T-cell (primary cell): ENCODE measurements around the gene RAD51D. TPM values are rescaled to one million over a fixed set of nuclear protein-coding genes. Genes with fewer than 3 reads are reported as not detected.
"Not testable (repeated sequence)": the region's sequence is repeated elsewhere in the genome, so short reads cannot be mapped to it uniquely, and the experiment has no call there.

Experiments used
- ATAC-seq, 4 experiments: fragments of 200-7000 bp in 3 of 4; fragments of 150-1000 bp in 1 of 4; cut with Tn5 transposase; replicated peaks in 1 of 4; 1 replicate in 3 of 4; 2 replicates in 1 of 4; pipeline ENCODE4 v1.10.0; 2021; ENCODE audit warnings: moderate library complexity in 3 of 4, mild to moderate bottlenecking in 2 of 4, moderate number of reproducible peaks in 1 of 4
- CTCF ChIA-PET, 2 donors: fragments of 300-600 bp; sonication (Branson Sonifier 250); formaldehyde crosslinking; loops; one replicate each; lab custom pipeline; 2022; ENCODE audit warnings: antibody characterized with exemption in 2 of 2; lab: Charles Lee
- POLR2A ChIA-PET, 2 donors: fragments of 300-600 bp; sonication (Branson Sonifier 250); formaldehyde crosslinking; loops; one replicate each; lab custom pipeline; 2022; ENCODE audit warnings: antibody characterized with exemption in 2 of 2; lab: Charles Lee
- DNase-seq, 35 experiments: peaks; one replicate each; pipeline versions ENCODE4 v3.0.0 to v3.0.0-alpha.2; 2013 to 2023
- H3K27ac ChIP-seq: one replicate; pipeline ENCODE4 v1.5.1; 2013; ENCODE audit warnings: low read length
- H3K27me3 ChIP-seq, 2 experiments: replicated peaks in 1 of 2; 1 replicate in 1 of 2; 2 replicates in 1 of 2; pipeline versions ENCODE4 v1.6.1 to v1.7.0; 2013; ENCODE audit warnings: low read length in 1 of 2, mixed read lengths in 1 of 2; ENCODE audit not compliant: control insufficient read depth in 2 of 2, insufficient read depth in 2 of 2; ENCODE audit errors: extremely low read depth in 1 of 2
- H3K36me3 ChIP-seq, 2 donors: 1 replicate in 1 of 2; 2 replicates in 1 of 2; pipeline versions ENCODE4 v1.6.1 to v1.7.0; 2013; ENCODE audit warnings: low read length in 1 of 2; ENCODE audit not compliant: control insufficient read depth in 2 of 2, insufficient read depth in 1 of 2; ENCODE audit errors: extremely low read depth in 1 of 2
- H3K4me1 ChIP-seq, 2 experiments: 1 replicate in 1 of 2; 2 replicates in 1 of 2; pipeline versions ENCODE4 v1.6.1 to v1.7.0; 2013; ENCODE audit warnings: low read length in 2 of 2, mixed read lengths in 1 of 2; ENCODE audit not compliant: insufficient read depth in 2 of 2, control insufficient read depth in 1 of 2; ENCODE audit errors: extremely low read depth in 1 of 2
- H3K4me3 ChIP-seq, 2 donors: 1 replicate in 1 of 2; 2 replicates in 1 of 2; pipeline versions ENCODE4 v1.5.1 to v1.7.0; 2013; ENCODE audit warnings: mild to moderate bottlenecking in 2 of 2, low read length in 1 of 2, moderate library complexity in 1 of 2; ENCODE audit not compliant: control insufficient read depth in 1 of 2; ENCODE audit errors: extremely low read depth in 1 of 2
- H3K9me3 ChIP-seq: 2 replicates; pipeline ENCODE4 v1.7.0; 2013
- H3K27ac Mint-ChIP-seq, 2 donors: one replicate each; pipeline ENCODE4 v1.8.0; 2020 to 2021; ENCODE audit warnings: mild to moderate bottlenecking in 2 of 2, mixed read lengths in 2 of 2
- H3K27me3 Mint-ChIP-seq, 2 donors: one replicate each; pipeline ENCODE4 v1.8.0; 2021 to 2022; ENCODE audit warnings: mixed read lengths in 2 of 2
- H3K36me3 Mint-ChIP-seq: one replicate; pipeline ENCODE4 v1.8.0; 2021; ENCODE audit warnings: mixed read lengths
- H3K4me1 Mint-ChIP-seq, 3 donors: one replicate each; pipeline ENCODE4 v1.8.0; 2020 to 2022; ENCODE audit warnings: mixed read lengths in 3 of 3, mild to moderate bottlenecking in 1 of 3
- H3K4me3 Mint-ChIP-seq, 3 donors: one replicate each; pipeline ENCODE4 v1.8.0; 2020 to 2022; ENCODE audit warnings: mild to moderate bottlenecking in 3 of 3, mixed read lengths in 3 of 3, moderate library complexity in 3 of 3
- H3K9me3 Mint-ChIP-seq, 3 donors: one replicate each; pipeline ENCODE4 v1.8.0; 2020 to 2022; ENCODE audit warnings: mixed read lengths in 3 of 3
- WGBS: methylation state at CpG from one replicate; pipeline ENCODE4 v1.1.5; 2013; ENCODE audit warnings: missing lambda C conversion rate; ENCODE audit not compliant: insufficient coverage; 5-methylcytosine and 5-hydroxymethylcytosine counted together
- total RNA-seq, 35 experiments: library from RNA in 6 of 35; stranded (reverse) in 6 of 35; fragments of 120-200 nt in 1 of 35; gene quantifications; one replicate each; pipeline versions ENCODE4 v1.2.1 to v1.2.4 and lab custom pipeline; 2013 to 2026

RAD51D gene
- total RNA-seq, 5 donors from 2014 or later (not counting 1 experiment from before 2014, with no cell fraction given), result 14.6 to 29.9 (median 19.0) TPM

DNA sequence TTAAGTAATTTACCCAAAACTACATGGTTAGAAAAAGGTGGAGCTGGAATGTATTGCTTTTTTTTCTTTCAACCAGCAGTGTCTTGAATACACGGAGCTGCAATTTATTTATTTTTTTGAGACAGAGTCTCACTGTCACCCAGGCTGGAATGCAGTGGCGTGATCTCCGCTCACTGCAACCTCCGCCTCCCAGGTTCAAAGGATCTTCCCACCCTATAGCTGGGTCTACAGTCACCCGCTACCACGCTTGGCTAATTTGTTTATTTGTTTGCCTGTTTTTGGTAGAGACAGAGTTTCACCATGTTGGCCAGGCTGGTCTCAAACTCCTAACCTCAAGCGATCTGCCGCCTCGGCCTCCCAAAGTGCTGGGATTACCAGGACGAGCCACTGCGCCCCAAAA lies 29.0 kb downstream of the RAD51D start:
- H3K4me1 ChIP-seq, result peaks cover 17 to 26% of the 10 kb centered on the region in 2 experiments
- WGBS, result 100% methylated on average over 5 of the region's 11 CpGs
- ChIA-PET POLR2A (interaction anchor here (0.6 to 1.6 kb wide), 2 partner anchors 18 to 44 kb away, joined by 3 to 6 read pairs; no protein-coding TSS in a partner anchor), CTCF (interaction anchor here (0.6 to 2.2 kb wide), 3 partner anchors 50 to 98 kb away, joined by 3 to 15 read pairs (median 8); no protein-coding TSS in a partner anchor)
- DNase-seq, H3K9me3 ChIP-seq, H3K9me3 Mint-ChIP-seq, H3K36me3 Mint-ChIP-seq, H3K4me3 ChIP-seq, H3K36me3 ChIP-seq, ATAC-seq, H3K27me3 Mint-ChIP-seq, H3K27ac Mint-ChIP-seq, H3K27me3 ChIP-seq, H3K27ac ChIP-seq: not testable (repeated sequence)
- Mint-ChIP-seq H3K4me3 (peak overlapping the region in 1 of 3 donors; percentile 94), H3K4me1 (peaks cover 34 to 45% (median 38%) of the 10 kb centered on the region in 3 donors)

DNA sequence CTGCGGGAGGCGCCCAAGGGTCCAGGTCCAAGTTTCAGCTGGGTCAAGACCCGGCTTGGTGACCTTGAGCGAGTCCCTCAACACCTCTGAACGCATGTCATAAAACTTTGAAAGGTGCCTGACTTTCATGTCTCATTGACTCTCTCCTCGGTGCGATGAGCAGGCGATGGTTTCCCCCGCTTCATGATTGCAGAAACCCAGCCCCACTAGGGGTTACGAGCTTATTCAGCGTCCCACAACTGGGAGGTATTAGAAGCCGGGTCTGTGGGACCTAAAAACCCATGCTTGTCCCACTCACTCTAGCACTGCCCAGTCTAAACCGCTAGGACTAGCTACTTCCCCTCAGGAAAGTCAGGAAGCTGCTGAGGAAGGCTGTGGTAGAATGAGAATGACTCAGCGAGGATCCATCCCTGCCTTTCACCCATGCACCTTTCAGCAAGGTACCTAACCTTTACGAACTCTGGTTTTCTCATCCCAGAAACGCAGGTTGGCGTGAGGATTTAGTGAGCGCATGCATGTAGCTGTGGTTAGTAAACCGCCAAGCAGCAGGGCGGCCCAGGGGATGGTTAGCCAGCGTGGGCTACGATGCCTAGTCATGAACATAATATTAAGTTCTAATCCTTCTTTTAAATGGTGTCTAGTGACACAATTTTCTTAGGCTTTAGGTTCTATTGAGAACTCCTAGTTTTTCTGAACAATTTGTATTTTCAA lies 29.9 kb downstream of the RAD51D start:
- peak in 20 of 35 experiments; percentile 2 to 62 (median 30) for DNase-seq
- Histone ChIP-seq H3K27ac (peak overlapping the region; percentile 92), H3K36me3 (no peaks in the 10 kb centered on the region), H3K4me1 (peaks cover 17 to 26% of the 10 kb centered on the region in 2 experiments), H3K27me3 (no peaks in the 10 kb centered on the region), H3K9me3 (no peaks in the 10 kb centered on the region), H3K4me3 (peak overlapping the region; percentile 66 to 70)
- no peaks in the 10 kb centered on the region for H3K9me3 Mint-ChIP-seq
- H3K27me3 Mint-ChIP-seq, result no peaks in the 10 kb centered on the region
- WGBS, result 2% methylated on average over 6 of the region's 22 CpGs
- H3K4me3 Mint-ChIP-seq, result peak overlapping the region; percentile 84 to 94 (median 89)
- H3K36me3 Mint-ChIP-seq, result peaks cover 3% of the 10 kb centered on the region
- peak overlapping the region; percentile 96 for H3K27ac Mint-ChIP-seq
- peaks cover 43 to 54% (median 46%) of the 10 kb centered on the region in 3 donors for H3K4me1 Mint-ChIP-seq
- peak; percentile 32 to 50 (median 44) for ATAC-seq
- CTCF ChIA-PET, result interaction anchor here (0.5 to 2.2 kb wide), 17 partner anchors 12 to 498 kb away, joined by 3 to 22 read pairs (median 5); partner anchors contain the start of genes PEX12 (in 1 of the 2), RAD51D (in 1 of the 2) and RFFL (in 1 of the 2)
- POLR2A ChIA-PET, result interaction anchor here (0.7 to 1.6 kb wide), 3 partner anchors 25 to 43 kb away, joined by 4 to 9 read pairs (median 6); partner anchors contain the start of gene RFFL (in 1 of the 2)

DNA sequence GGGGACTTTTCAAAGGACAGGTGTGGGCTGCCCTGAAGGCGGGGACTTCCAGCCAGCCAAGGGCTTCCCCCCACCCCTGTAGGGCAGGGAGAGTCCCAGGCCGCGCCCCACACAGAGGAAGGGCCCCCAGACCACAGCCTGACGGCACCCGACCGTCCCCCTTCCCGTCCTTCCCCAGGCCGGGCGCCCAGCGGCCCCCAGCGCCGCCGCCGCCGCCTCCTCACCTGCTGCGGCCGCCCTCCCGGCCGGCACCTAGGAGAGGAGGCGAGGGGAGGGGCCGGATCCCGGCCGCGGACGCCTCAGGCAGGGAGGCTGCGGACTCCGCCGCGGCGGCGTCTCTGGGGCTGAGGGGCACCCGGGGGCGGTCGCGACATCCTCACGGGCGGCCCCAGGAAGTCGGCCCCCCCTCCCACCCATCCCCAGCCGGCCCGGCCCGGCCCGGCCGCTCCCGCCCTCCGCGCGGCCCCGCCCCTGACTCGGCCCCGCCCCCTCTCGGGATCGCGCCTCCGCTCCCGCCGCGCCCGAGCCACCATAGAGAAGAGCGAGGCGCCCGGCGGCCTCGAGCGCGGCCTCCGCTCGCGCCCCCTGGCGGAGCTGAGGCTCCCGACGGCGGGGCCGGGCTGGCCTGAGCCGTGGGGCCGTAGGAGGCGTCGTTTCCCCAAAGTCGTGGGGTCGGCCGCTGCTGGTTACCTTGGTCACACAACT lies 30.6 kb downstream of the RAD51D start:
- H3K36me3 Mint-ChIP-seq, result peaks cover 3% of the 10 kb centered on the region
- peak; percentile 73 to 95 (median 85) for DNase-seq
- under 1% methylated on average over 50 of the region's 80 CpGs for WGBS
- no peaks in the 10 kb centered on the region for H3K9me3 Mint-ChIP-seq
- peak overlapping the region; percentile 94 to 95 (median 94) for H3K4me3 Mint-ChIP-seq
- H3K9me3 ChIP-seq, result no peaks in the 10 kb centered on the region
- ATAC-seq, result peak; percentile 79 to 87 (median 81)
- no peaks in the 10 kb centered on the region for H3K27me3 Mint-ChIP-seq
- no peaks in the 10 kb centered on the region for H3K36me3 ChIP-seq
- H3K4me1 Mint-ChIP-seq, result peaks cover 47 to 54% (median 51%) of the 10 kb centered on the region in 3 donors
- H3K4me1 ChIP-seq, result peaks cover 17 to 33% of the 10 kb centered on the region in 2 experiments
- H3K27me3 ChIP-seq, result no peaks in the 10 kb centered on the region
- peak overlapping the region; percentile 98 for H3K27ac ChIP-seq
- H3K4me3 ChIP-seq, result peak overlapping the region; percentile 88 to 89
- CTCF ChIA-PET, result interaction anchor here (0.6 to 2.2 kb wide), 16 partner anchors 12 to 499 kb away, joined by 3 to 22 read pairs (median 5); partner anchors contain the start of genes PEX12 (in 1 of the 2), RAD51D (in 1 of the 2) and RFFL (in 1 of the 2)
- POLR2A ChIA-PET, result interaction anchor here (0.7 to 1.6 kb wide), 3 partner anchors 25 to 42 kb away, joined by 4 to 9 read pairs (median 6); partner anchors contain the start of gene RFFL (in 1 of the 2)
- peak overlapping the region; percentile 96 for H3K27ac Mint-ChIP-seq

DNA sequence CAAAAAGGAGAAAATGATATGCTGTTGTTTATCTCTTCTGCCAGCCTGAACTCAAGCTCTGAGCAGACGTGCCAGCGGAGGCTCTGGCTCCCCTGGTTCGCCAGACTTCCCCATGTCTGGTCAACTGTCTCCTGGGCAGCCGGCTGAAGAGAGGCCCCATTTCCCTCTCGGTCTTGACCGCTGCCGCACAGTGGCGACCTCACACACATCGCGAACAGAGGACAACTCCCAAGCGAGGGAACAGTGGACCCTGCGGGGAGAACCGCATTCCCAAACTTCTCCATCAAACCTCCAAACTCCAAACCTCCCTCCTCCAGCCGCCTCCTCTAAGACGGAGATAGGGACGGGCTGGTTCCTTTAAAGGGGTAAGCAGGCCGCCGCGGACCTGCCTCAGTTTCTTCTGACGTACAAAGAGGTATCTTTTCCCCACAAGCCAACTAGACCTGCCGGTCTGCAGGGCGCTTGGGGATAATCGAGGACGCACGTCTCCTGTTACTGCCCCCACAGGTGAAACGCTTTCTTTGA lies 31.2 kb downstream of the RAD51D start:
- no peaks in the 10 kb centered on the region for H3K9me3 Mint-ChIP-seq
- CTCF ChIA-PET, result interaction anchor here in 1 of 2 donors (0.6 to 1.1 kb wide), 3 partner anchors 19 to 503 kb away, joined by 3 to 8 read pairs (median 4); partner anchors contain the start of gene RFFL
- ATAC-seq (no peak), DNase-seq (peak in 18 of 35 experiments; percentile 3 to 31 (median 10))
- Histone ChIP-seq H3K27me3 (no peaks in the 10 kb centered on the region), H3K4me3 (peak overlapping the region; percentile 88 to 89), H3K9me3 (no peaks in the 10 kb centered on the region), H3K4me1 (peaks cover 17 to 39% of the 10 kb centered on the region in 2 experiments), H3K27ac (peak overlapping the region; percentile 98), H3K36me3 (no peaks in the 10 kb centered on the region)
- peak overlapping the region; percentile 94 to 95 (median 94) for H3K4me3 Mint-ChIP-seq
- H3K36me3 Mint-ChIP-seq, result peaks cover 3% of the 10 kb centered on the region
- peaks cover 53 to 59% (median 56%) of the 10 kb centered on the region in 3 donors for H3K4me1 Mint-ChIP-seq
- 0% methylated on average over 25 of the region's 26 CpGs for WGBS
- H3K27ac Mint-ChIP-seq, result peak overlapping the region; percentile 90 to 96
- H3K27me3 Mint-ChIP-seq, result no peaks in the 10 kb centered on the region
- POLR2A ChIA-PET, result interaction anchor here in 1 of 2 donors (0.6 kb wide), 2 partner anchors 38 to 107 kb away, joined by 3 read pairs; no protein-coding TSS in a partner anchor

DNA sequence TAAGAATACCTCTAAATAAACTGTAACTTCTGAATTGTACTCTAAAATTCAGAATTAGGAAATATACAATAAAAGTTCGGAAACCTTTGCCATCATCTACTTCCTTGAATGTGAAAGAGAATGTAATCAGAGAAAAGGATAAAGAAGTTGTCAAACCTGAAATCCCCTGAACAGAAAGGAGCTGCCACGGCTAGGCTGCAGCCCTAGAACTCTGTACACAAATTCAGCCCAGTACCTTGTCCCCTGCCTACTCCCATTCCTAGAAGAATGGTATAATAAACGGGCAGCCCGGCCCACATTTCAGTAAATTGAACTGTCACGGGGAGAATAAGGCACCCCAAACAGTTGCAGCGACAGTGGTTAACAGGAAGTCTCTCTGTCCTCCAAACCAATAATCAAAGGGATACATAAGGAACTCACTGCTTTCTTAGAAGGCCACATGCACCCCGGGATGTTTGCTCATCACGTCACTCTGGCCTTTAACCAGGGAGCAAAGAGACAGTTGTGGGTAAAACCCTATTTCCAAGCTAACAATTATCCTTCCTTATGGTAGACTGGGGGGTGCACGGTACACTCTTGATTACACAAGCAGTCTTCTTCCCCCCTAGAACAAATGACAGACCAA lies 31.8 kb downstream of the RAD51D start:
- ChIA-PET CTCF (interaction anchor here (0.6 to 1.1 kb wide), 4 partner anchors 18 to 504 kb away, joined by 3 to 8 read pairs (median 4); partner anchors contain the start of gene RFFL (in 1 of the 2)), POLR2A (interaction anchor here (0.6 to 1.0 kb wide), 4 partner anchors 10 to 107 kb away, joined by 3 to 5 read pairs (median 4); no protein-coding TSS in a partner anchor)
- no peaks in the 10 kb centered on the region for H3K36me3 ChIP-seq
- H3K4me3 ChIP-seq, result peak overlapping the region; percentile 88 to 89
- Mint-ChIP-seq H3K36me3 (peaks cover 3% of the 10 kb centered on the region), H3K4me1 (peaks cover 59 to 65% (median 61%) of the 10 kb centered on the region in 3 donors), H3K27ac (peak overlapping the region; percentile 90 to 96), H3K9me3 (no peaks in the 10 kb centered on the region), H3K4me3 (peak overlapping the region; percentile 94 to 95 (median 94)), H3K27me3 (no peaks in the 10 kb centered on the region)
- ATAC-seq, result peak in 1 of 4 experiments; percentile 3
- no peaks in the 10 kb centered on the region for H3K9me3 ChIP-seq
- H3K4me1 ChIP-seq, result peaks cover 20 to 41% of the 10 kb centered on the region in 2 experiments
- DNase-seq, result peak in 24 of 35 experiments; percentile 4 to 61 (median 14)
- WGBS, result 10% methylated on average over 2 of the region's 9 CpGs
- no peaks in the 10 kb centered on the region for H3K27me3 ChIP-seq
- peak overlapping the region; percentile 98 for H3K27ac ChIP-seq
